ENCODE data around the gene RER1. TPM values are rescaled to one million over a fixed set of nuclear protein-coding genes. Genes with fewer than 3 reads are reported as not detected.

RER1 gene
- total RNA-seq, 1 donor from 2014 or later, result 81.9 TPM

DNA sequence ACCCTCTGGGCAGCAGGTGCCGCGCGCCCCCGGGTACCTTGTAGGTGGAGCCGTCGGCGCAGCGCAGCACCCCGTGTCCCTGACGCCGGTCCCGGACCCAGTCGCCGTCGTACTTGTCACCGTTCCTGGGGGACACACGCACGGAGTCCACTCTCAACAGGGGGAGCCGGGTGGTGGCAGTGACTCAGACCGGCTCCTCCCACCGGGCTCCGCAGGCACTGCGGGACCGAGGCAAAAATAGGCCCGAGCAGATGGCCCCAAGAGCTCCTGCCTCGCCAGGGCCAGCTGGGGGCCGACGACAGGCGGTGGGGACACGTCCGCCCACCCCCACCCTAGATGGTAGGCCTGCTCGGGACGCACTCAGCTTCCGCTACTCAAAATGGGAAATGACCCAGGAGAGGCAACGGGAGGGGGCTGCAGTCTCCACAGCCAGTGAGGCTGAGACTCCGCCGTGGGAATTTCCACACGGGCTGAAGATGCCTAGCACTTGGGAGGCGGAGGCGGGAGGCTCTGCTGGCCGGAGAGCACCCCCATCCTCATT lies 6.6 kb upstream of the RER1 start:
- intact Hi-C loops (cut with DNase I), result loop anchor here (5.0 to 10.0 kb wide), 2 partner anchors 70 to 258 kb away; no protein-coding TSS in a partner anchor
- DNase-seq (ENCODE audit: low spot score), result no peak

DNA sequence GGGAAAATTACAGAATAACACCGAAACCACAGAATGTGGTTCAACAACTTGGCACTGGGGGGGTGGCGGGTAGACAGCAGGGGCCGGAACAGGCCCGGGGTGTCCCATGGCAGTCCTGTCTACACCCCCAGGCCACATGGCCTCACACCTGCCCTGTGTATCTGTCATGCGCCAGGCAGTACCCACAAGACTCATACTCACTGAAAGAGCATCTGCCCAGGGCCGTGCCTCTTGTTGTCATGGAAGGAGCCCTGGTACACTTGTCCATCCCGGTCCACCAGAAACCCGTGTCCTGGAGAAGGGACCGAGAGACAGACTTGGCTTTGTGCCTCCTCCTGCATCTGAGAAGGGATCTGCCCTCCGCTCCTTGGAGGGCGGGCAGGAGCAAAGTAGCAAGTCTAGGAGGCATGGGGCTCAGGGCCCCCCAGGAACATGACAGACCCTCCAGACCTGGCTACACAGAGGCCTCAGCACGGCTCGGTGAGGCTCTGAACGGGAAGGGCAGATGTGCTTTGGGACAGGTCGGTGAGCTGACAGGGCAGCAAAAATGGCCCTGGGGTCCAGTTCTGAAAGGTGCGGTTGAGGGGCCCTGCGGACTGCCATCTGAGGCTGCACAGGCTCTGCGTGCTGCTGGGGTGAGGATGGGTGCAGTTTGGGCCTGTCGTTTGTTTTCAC lies 5.9 kb upstream of the RER1 start:
- DNase-seq (ENCODE audit: low spot score), result no peak
- intact Hi-C loops (cut with DNase I), result loop anchor here (10.0 kb wide), 1 partner anchor 71 kb away; no protein-coding TSS in a partner anchor

DNA sequence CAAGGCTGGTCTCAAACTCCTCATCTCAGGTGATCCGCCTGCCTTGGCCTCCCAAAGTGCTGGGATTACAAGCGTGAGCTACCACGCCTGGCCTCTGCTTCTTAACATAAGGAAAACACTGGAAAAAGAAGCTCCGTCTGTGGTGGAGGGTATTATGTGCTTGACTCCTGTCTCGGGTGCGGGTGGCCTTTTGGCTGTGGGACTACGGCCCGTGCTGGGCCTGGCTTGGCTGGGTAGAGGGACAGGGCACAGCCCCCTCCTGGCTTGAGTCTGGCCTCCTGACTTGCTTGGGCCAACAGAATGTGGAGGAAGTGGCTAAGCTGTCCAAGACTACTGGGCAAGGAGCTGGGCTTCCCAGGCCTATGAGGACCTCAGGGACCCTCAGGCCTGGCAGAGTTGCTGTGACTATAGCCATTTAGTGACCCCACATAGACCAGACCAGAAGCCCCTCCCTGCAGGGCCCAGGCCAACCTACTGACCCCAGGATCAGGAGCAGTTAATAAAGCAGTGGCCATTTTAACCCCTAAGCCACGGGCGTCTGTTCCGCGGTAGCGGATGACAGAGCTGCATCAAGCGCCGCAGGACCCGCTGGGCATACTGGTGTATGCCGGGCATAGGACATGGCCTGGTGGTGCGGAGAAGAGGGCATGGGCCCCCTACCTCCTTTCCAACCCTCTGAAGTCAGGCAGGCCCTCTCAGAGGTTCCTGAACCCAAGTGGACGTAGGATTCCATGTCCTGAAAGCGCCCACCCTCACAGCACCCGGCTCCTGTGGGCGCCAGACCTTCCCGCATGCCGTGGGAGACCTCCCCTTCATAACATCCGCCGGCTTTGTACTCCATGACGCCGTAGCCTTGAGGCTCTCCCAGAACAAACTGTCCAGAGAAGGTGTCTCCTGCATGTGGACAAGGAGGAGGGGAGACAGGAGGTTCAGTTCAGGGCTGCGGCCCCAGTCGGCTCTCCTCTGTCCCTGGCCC lies 4.7 kb upstream of the RER1 start:
- intact Hi-C loops (cut with DNase I), result loop anchor here (10.0 kb wide), 1 partner anchor 72 kb away; no protein-coding TSS in a partner anchor
- no peak for DNase-seq (ENCODE audit: low spot score)

DNA sequence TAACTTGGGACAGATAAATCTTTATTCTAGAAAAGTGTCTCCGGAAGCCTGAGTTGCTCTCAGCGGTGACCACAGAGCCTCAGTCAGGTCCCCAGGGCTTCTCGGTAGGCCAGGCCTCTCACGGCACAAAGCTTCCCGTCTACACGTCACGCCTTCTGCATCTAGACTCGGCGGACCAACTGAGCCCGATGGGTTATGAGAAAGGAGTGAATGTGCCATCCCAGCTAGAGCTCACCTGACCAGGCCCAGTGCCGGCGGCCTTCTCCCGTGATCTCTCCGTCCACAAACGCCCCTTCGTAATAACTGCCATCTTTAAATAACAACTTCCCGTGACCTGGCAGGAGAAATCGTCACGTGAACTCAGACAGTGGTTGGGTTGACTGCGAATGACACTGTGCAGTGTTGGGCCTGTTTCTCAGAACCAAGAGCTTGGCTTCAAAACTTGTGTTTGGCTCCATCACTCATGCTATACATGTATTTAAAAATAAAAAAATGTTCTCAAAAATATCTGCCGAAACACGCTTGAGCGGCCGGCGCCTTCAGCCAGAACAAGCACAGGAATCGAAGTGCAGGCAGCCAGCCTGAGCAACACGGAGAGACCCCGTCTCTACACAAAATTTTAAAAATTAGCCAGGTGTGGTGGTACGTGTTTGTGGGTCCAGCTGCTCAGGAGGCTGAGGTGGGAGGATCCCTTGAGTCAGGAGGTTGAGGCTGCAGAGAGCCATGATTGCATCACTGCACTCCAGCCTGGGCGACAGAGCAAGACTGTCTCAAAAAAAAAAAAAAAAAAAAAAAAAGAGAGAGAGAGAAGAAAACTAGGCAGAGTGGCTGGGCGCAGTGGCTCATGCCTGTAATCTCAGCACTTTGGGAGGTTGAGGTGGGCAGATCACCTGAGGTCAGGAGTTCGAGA lies 3.4 kb upstream of the RER1 start:
- intact Hi-C loops (cut with DNase I), result loop anchor here (10.0 kb wide), 1 partner anchor 73 kb away; no protein-coding TSS in a partner anchor

DNA sequence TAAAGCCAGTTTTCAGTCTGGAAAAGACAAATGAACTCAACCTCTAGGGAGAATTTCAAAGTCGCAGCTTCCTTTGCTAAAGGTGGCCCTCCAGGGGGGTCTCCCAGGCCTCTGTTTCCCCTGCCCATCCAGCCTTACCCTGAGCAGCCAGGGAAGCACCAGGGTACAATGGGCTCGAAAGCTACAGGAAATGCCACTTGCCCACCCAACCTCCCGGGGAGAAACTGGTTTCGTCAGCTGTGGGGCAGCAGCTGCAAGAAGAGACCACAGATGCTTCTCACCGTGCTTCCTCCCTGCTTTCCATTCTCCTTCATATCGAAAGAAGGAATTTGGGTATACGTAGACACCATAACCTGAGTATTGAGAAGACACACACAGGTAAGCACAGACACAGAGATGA lies 2.0 kb upstream of the RER1 start:
- intact Hi-C loops (cut with DNase I), result loop anchor here (10.0 kb wide), 1 partner anchor 75 kb away; no protein-coding TSS in a partner anchor
- DNase-seq (ENCODE audit: low spot score), result no peak

More for the DNA sequence above, 3.4 kb upstream of the RER1 start:
- no peak for DNase-seq (ENCODE audit: low spot score)

DNA sequence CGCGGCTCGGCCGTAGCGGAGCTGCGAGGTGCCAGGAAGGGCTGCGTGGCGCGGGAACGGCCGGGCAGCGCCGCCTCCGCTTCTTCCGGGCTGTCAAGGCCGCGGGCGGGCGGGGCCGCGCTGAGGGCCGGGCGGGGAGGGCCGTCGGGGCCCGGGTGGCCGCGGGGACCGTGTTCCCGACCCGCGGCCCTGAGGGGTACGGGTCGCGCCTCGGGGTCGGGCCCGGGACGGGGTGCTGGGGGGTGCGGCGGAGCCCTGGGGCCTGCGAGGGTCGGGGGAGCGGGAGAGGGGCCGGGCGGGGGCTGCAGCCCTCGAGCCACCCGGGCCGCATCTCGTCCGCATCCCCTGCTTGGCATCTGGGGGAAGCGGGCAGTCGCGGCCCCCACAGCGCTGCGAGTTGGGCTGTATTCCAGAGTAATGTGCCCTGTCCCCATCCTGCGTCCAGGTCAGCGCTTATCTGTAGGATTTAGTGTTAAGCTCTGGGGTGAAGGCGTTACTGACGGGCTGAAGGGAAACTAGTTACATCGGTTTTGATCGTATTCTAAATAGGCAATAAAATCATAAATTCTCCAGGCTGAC lies 379 bp downstream of the RER1 start:
- no peak for DNase-seq (ENCODE audit: low spot score)
- intact Hi-C loops (cut with DNase I), result no loop called here

DNA sequence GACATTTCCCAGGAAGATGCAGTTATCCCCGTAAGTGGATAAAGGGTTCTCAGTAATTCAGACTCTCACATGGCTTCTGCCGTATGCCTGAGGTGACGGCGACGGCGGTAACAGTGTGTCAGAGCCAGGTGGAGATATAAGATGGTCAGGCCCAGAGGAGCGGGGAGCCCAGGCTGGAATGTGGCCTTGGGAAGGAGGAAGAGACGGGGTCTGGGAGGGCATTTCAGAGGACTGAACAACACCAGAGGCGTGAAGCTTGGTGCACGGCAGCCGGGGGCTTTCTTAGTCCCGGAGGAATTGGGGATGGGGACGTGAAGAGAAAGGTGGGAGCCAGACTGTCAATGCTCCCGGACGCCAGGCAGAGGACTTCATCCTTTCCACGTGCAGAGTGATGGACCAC lies 1.0 kb downstream of the RER1 start:
- intact Hi-C loops (cut with DNase I), result no loop called here

DNA sequence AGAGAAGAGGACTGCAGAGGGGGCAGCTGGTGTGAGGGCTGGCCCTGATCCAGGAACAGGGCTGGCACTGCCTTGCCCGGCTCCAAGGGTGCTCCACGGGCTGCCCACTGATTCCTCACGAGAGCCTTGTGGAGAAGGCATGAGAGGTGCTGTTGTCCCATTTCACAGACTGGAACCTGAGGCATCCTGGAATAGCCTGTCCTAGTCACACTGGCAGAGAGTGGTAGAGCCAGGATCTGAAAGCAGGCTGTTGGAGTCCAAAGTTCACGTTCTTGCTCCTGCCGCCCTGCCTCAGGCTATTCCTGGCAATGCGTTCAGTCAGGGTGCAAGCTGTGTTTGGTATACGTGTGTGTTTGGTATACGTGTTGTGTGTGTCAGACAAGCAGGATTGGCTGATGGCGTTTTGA lies 1.8 kb downstream of the RER1 start:
- DNase-seq (ENCODE audit: low spot score), result no peak
- intact Hi-C loops (cut with DNase I), result no loop called here

More for the DNA sequence above, 1.0 kb downstream of the RER1 start:
- no peak for DNase-seq (ENCODE audit: low spot score)

DNA sequence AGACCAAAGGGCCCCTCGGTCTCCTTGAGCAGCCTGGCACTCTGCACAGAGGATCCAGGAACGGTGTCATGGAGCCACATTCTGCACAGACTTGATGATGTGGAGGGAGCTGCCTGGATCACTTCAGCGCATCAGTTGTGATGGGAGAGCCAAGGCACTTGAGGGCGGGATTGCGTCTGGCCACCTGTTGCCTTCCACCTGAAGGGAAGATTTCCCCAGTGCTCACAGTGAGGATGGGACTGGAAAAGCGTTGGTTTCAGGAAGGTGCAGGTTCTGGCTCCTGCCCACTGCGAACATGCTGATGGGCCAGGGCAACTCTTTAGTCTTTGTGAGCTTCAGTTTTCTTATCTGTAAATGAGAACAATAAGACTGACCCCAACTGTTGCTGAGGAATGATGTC lies 2.6 kb downstream of the RER1 start:
- intact Hi-C loops (cut with DNase I), result no loop called here
- no peak for DNase-seq (ENCODE audit: low spot score)

DNA sequence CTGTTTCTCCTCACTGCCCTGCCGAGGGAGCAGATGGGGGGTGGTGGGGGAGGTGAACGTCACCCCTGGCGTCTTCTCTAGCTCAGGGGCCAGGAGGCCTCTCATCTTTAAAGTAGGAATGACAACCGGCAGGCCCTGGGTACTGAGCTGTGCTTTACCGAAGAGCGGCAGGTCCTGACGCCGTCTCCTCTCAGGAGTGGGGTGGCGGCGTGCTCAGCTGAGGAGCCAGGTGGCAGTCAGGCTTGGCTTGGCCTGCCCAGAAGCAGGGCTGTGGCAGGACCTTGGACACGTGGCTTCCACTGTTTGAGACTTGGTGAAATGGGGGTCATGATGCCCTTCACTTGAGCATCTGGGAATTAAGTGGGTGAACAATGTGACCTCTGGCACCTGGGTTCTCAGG lies 3.1 kb downstream of the RER1 start:
- no peak for DNase-seq (ENCODE audit: low spot score)
- intact Hi-C loops (cut with DNase I), result no loop called here

DNA sequence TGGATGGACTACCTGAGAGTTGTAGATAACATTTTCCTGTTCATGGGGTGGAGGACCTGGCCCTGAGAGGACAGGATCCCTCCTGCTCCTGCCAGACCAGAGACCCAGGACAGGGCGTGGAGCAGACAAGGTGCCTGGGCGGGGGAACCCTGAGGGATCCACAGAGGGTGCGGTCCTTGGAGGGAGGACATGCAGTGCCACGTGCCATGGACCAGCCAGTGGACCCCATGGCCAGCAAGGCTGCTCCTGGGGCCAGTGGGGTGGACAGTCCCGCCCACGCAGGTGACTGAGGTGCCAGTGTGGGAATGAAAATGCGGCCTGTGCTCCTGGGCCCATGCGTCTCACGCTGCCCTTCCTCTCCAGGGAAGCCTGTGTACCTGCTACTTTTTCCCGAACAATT lies 3.6 kb downstream of the RER1 start:
- intact Hi-C loops (cut with DNase I), result no loop called here
- no peak for DNase-seq (ENCODE audit: low spot score)

DNA sequence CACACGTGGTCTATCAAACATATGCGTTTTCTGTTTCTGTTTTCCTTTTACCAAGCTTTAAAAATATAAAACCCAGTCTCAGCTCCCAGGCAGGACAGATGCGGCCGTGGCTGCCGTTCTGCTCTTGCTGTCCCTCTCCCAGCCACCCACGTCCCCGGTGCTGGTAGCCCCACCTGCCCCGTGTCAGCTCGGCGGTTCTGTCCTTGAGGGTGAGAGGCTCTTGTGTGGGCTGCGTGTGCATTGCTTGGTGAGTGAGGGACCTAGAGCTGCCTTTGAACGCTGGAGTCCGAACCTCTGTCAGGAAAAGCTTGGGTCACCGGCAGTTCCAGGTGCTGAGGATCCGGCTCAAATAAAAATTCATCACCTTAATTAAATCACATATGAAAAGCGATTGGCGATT lies 4.4 kb downstream of the RER1 start:
- no peak for DNase-seq (ENCODE audit: low spot score)
- intact Hi-C loops (cut with DNase I), result no loop called here

DNA sequence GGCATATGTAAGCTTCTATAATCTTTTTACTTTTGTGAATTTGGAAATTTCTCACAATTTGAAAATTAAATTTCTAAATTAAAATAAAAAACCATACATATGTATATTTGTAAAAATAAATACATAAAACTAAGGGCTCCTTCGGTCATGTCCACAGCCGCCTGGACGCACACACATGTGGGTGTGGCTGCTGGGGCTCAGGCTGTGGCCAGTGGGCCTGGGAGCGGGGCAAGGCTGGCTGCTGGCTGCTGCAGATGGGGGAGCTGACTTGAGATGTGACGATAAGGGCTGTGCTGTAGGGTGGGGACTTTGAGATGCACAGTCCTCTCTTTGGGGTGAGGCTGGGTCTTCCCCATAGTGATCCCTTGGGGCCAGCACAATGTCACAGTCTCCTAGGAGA lies 4.8 kb downstream of the RER1 start:
- no peak for DNase-seq (ENCODE audit: low spot score)
- intact Hi-C loops (cut with DNase I), result no loop called here

DNA sequence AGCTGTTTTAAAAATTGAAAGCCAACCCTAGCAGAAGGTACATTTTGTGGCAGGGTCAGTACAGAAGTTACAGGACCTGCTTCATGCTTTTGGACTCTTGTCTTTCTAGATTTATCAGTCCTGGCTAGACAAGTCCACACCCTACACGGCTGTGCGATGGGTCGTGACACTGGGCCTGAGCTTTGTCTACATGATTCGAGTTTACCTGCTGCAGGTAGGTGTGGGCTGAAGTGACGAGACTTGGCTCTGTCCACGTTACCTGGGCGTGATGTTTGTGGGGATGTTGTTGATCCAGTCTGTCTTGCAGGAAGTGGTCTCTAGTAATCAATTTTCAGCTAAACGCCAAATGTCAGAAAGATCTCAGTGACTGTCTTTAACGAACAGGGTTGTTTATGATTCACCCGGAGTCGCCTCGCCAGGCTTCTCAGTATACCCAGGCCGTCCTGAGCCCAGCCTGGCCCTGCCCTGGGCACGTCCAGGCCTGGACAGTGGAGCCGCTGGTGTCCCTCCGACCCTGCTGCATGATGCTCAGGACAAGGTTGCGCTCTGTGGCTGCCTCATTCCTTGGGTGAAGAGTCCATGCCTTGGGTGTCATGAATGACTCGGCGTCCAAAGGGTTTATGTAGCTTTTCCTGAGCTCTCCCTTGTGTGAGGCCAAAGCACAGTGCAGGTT lies 5.5 kb downstream of the RER1 start:
- no peak for DNase-seq (ENCODE audit: low spot score)
- intact Hi-C loops (cut with DNase I), result no loop called here

DNA sequence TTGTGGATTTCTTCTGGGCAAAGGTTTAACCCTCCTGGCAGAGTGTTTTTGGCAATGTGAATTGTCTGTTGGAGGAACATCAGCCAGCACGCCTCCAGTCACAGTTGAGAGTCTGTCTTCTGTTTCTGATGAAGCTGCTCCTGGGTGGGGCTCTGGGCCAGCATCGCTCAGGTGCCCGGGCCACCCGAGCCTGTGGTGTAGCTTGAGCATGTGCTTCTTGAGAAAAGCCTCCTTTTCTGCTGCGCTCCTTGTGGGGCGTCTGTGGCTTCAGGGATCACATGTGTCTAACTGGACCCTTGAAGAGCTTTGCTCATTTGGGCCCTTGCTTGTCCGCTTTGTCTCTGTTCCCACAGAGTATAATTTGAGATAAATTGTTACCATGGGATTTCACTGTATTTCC lies 7.2 kb downstream of the RER1 start:
- intact Hi-C loops (cut with DNase I), result no loop called here
- DNase-seq (ENCODE audit: low spot score), result no peak

DNA sequence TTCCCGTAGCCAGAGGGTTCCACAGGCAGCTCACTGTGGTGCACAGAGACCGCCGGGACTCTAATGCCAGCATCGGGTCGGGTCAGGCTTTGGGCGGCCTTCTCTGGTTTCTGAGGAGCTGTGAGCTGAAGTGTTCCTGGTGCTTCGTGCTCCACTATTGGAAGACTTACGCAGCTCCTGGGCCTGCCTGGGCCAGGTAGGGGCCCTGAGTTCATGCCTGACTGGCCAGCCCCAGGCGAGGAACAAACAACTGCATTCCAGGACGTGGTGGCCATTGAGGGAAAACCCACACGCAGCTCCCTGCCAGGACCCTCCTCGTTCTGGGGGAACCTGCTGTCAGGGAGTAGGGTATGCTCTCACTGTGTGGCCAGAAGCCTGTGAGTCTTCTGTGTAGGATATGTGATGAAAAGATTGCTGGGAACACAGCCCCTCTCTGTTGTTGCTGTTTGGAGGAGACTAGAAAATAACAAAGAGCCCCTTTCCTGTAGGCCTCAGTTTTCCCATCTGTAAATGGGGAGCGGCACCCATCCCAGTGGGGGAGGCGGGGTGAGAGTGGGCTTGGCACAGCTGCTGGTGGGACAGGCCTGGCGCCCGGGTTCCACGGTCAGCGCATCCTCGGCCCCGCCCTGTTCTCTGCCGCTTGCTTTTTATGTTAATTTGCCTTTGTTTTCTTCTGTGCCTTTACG lies 8.4 kb downstream of the RER1 start:
- DNase-seq (ENCODE audit: low spot score), result no peak
- intact Hi-C loops (cut with DNase I), result no loop called here

DNA sequence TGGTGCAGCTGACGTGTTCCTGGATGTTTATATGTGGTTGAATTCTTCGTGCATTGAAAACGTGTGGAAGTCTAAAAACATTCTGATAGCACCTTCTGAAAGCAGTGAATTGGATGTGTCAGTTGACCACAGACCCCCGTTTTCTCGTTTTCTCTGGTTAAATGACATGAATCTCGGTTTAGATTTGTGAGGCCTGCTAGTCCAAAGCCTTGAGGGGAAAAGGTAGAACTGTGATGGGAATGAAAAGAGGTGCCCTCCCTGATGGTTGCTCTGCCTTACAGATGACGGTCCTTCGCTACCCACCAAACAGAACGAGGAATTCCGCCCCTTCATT lies 8.9 kb downstream of the RER1 start:
- no peak for DNase-seq (ENCODE audit: low spot score)
- intact Hi-C loops (cut with DNase I), result no loop called here
